ENCODE measurements around the gene POFUT2. TPM values are rescaled to one million over a fixed set of nuclear protein-coding genes. Genes with fewer than 3 reads are reported as not detected.

Gene POFUT2
- total RNA-seq, 1 donor from 2014 or later, result 38.3 TPM

GRCh38 chr21:45303091-45303615 is 15.5 kb upstream of the POFUT2 start:
- intact Hi-C loops (cut with DNase I), result loop anchor here (5.0 kb wide), 1 partner anchor 54 kb away; no protein-coding TSS in a partner anchor
- Histone ChIP-seq H3K9me3 (no peaks in the 10 kb centered on the region), H3K4me1 (peaks cover 44% of the 10 kb centered on the region), H3K4me3 (no peak overlapping the region), H3K27me3 (no peaks in the 10 kb centered on the region), H3K36me3 (no peaks in the 10 kb centered on the region), H3K27ac (no peak overlapping the region)
- DNase-seq (ENCODE audit: extremely low spot score in 2 of 2), result no peak
- TF ChIP-seq POLR2AphosphoS5 (IDR thresholded peaks at IDR 0.05; ENCODE audit: insufficient read depth in 1 of 2, low read depth in 1 of 2) (no peak), CTCF (IDR thresholded peaks at IDR 0.05) (no peak), POLR2A (IDR thresholded peaks at IDR 0.05) (no peak)

GRCh38 chr21:45302082-45303061 is 14.7 kb upstream of the POFUT2 start:
- DNase-seq (ENCODE audit: extremely low spot score in 2 of 2), result no peak

GRCh38 chr21:45301521-45302081 is 13.9 kb upstream of the POFUT2 start:
- Histone ChIP-seq H3K9me3 (no peaks in the 10 kb centered on the region), H3K4me1 (peaks cover 31% of the 10 kb centered on the region), H3K4me3 (no peak overlapping the region), H3K36me3 (no peaks in the 10 kb centered on the region), H3K27ac (peak overlapping the region; percentile 13), H3K27me3 (no peaks in the 10 kb centered on the region)
- intact Hi-C loops (cut with DNase I), result loop anchor here (5.0 kb wide), 1 partner anchor 56 kb away; no protein-coding TSS in a partner anchor
- no peak for TF ChIP-seq POLR2A (IDR thresholded peaks at IDR 0.05)
- no peak for TF ChIP-seq POLR2AphosphoS5 (IDR thresholded peaks at IDR 0.05; ENCODE audit: insufficient read depth in 1 of 2, low read depth in 1 of 2)
- no peak for TF ChIP-seq CTCF (IDR thresholded peaks at IDR 0.05)
- DNase-seq (ENCODE audit: extremely low spot score in 2 of 2), result no peak

More at GRCh38 chr21:45302082-45303061, 14.7 kb upstream of the POFUT2 start:
- H3K27me3 ChIP-seq, result no peaks in the 10 kb centered on the region
- TF ChIP-seq CTCF (IDR thresholded peaks at IDR 0.05) (no peak), POLR2A (IDR thresholded peaks at IDR 0.05) (no peak), POLR2AphosphoS5 (IDR thresholded peaks at IDR 0.05; ENCODE audit: insufficient read depth in 1 of 2, low read depth in 1 of 2) (peak in 1 of 2 donors; percentile 57)
- peaks cover 39% of the 10 kb centered on the region for H3K4me1 ChIP-seq
- peak overlapping the region; percentile 13 for H3K27ac ChIP-seq
- no peaks in the 10 kb centered on the region for H3K36me3 ChIP-seq
- no peaks in the 10 kb centered on the region for H3K9me3 ChIP-seq
- intact Hi-C loops (cut with DNase I), result loop anchor here (5.0 kb wide), 1 partner anchor 55 kb away; no protein-coding TSS in a partner anchor
- H3K4me3 ChIP-seq, result no peak overlapping the region

GRCh38 chr21:45300786-45301520 is 13.3 kb upstream of the POFUT2 start:
- no peaks in the 10 kb centered on the region for H3K36me3 ChIP-seq
- no peak overlapping the region for H3K4me3 ChIP-seq
- H3K27me3 ChIP-seq, result no peaks in the 10 kb centered on the region
- intact Hi-C loops (cut with DNase I), result loop anchor here (5.0 kb wide), 1 partner anchor 56 kb away; no protein-coding TSS in a partner anchor
- DNase-seq (ENCODE audit: extremely low spot score in 2 of 2), result no peak
- H3K4me1 ChIP-seq, result peaks cover 29% of the 10 kb centered on the region
- TF ChIP-seq POLR2AphosphoS5 (IDR thresholded peaks at IDR 0.05; ENCODE audit: insufficient read depth in 1 of 2, low read depth in 1 of 2) (no peak), POLR2A (IDR thresholded peaks at IDR 0.05) (no peak), CTCF (IDR thresholded peaks at IDR 0.05) (no peak)
- peak overlapping the region; percentile 13 for H3K27ac ChIP-seq
- H3K9me3 ChIP-seq, result no peaks in the 10 kb centered on the region
